ENCODE measurements around the gene HERPUD1.

GRCh38 chr16:56988948-56989945 lies 57.3 kb downstream of the HERPUD1 start, which contains the start of gene NLRC5:
- TF ChIP-seq, protein P1, sequence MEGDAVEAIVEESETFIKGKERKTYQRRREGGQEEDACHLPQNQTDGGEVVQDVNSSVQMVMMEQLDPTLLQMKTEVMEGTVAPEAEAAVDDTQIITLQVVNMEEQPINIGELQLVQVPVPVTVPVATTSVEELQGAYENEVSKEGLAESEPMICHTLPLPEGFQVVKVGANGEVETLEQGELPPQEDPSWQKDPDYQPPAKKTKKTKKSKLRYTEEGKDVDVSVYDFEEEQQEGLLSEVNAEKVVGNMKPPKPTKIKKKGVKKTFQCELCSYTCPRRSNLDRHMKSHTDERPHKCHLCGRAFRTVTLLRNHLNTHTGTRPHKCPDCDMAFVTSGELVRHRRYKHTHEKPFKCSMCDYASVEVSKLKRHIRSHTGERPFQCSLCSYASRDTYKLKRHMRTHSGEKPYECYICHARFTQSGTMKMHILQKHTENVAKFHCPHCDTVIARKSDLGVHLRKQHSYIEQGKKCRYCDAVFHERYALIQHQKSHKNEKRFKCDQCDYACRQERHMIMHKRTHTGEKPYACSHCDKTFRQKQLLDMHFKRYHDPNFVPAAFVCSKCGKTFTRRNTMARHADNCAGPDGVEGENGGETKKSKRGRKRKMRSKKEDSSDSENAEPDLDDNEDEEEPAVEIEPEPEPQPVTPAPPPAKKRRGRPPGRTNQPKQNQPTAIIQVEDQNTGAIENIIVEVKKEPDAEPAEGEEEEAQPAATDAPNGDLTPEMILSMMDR (conservative IDR thresholded peaks at IDR 0.05) = no peak
- TF ChIP-seq EZH2 (IDR thresholded peaks at IDR 0.05; ENCODE audit: low read depth) = no peak
